Measurements from ENCODE around the gene GJB5. TPM values are rescaled to one million over a fixed set of nuclear protein-coding genes. Genes with fewer than 3 reads are reported as not detected.

Gene GJB5
- total and polyA plus RNA-seq, 10 of the 15 experiments (the other 5 are each of a cell fraction or from before 2014, with no cell fraction given) = not detected

- BruUV-seq (replicated peaks) = no TSS peak
- Histone ChIP-seq H3K9me3 (replicated peaks; ENCODE audit: control insufficient read depth, insufficient read depth, low read length) (no peaks in the 10 kb centered on the region; the same call in 2 of the 3 replicates), H3K36me3 (ENCODE audit: control insufficient read depth in 2 of 2, insufficient read depth in 2 of 2, low read length in 1 of 2) (no peaks in the 10 kb centered on the region), H3K79me2 (ENCODE audit: control insufficient read depth, insufficient read depth, low read length) (no peaks in the 10 kb centered on the region), H3K4me3 (no peak within 1 kb of the TSS), H3K4me2 (ENCODE audit: control insufficient read depth, insufficient read depth) (no peak within 1 kb of the TSS; the same call in 1 of the 2 replicates), H3K4me1 (ENCODE audit: control insufficient read depth, insufficient read depth, low read length) (peaks cover 19% of the 10 kb centered on the region), H3K9ac (ENCODE audit: control insufficient read depth, insufficient read depth, low read length) (no peak within 1 kb of the TSS), H2AFZ (ENCODE audit: control insufficient read depth, low read depth, low read length) (no peak within 1 kb of the TSS), H4K20me1 (ENCODE audit: control insufficient read depth, insufficient read depth) (no peaks in the 10 kb centered on the region), H3K27ac (ENCODE audit: control insufficient read depth, insufficient read depth) (no peak within 1 kb of the TSS), H3K27me3 (replicated peaks in 1 of 2; ENCODE audit: control insufficient read depth in 2 of 2, insufficient read depth in 2 of 2, low read length in 1 of 2) (no peaks in the 10 kb centered on the region)
- CTCF ChIA-PET = interaction anchor here (0.5 kb wide), 1 partner anchor 61 kb away, joined by 3 read pairs; no protein-coding TSS in a partner anchor
- FAIRE-seq (no peak), DNase-seq (ENCODE audit: low read depth, low spot score) (no peak), ATAC-seq (no peak)
- RAD21 ChIA-PET (ENCODE audit: unreplicated experiment) = no interaction called here
- POLR2A ChIA-PET = no interaction called here
- SMC1A ChIA-PET (ENCODE audit: uncharacterized antibody, unreplicated experiment) = interaction anchor here (0.6 kb wide), 1 partner anchor 21 kb away, joined by 3 read pairs; no protein-coding TSS in a partner anchor
- no peak for TF ChIP-seq EGR1 (IDR thresholded peaks at IDR 0.05; ENCODE audit: borderline replicate concordance in 1 of 2, low read depth in 2 of 2, low read length in 2 of 2)
- intact Hi-C loops (cut with micrococcal nuclease; ENCODE audit: unreplicated experiment) (no loop called here), in situ Hi-C loops (cut with MboI) (no loop called here)
- 31% methylated on average over 37 of the region's 45 CpGs for WGBS (ENCODE audit: insufficient coverage, insufficient replicate concordance, low lambda C conversion rate, missing lambda C conversion rate)
These were observed 38.3 kb downstream of the GJB5 start, which contains the start of gene GJA4 for GRCh38 chr1:34792868-34793727. GJA4 (plus strand) TSS chr1:34792999; CDS start chr1:34794214, 1,215 bp downstream.

GRCh38 chr1:34794001-34794789 is 39.3 kb downstream of the GJB5 start:
- in situ Hi-C loops (cut with MboI) = no loop called here
- ChIA-PET SMC1A (ENCODE audit: uncharacterized antibody, unreplicated experiment) (no interaction called here), POLR2A (no interaction called here), CTCF (no interaction called here), RAD21 (ENCODE audit: unreplicated experiment) (no interaction called here)
- no peak overlapping the region for H3K4me3 ChIP-seq
- FAIRE-seq (no peak), ATAC-seq (no peak), DNase-seq (ENCODE audit: low read depth, low spot score) (no peak)
- no TSS peak for BruUV-seq (replicated peaks)
- peaks cover 19% of the 10 kb centered on the region for H3K4me1 ChIP-seq (ENCODE audit: control insufficient read depth, insufficient read depth, low read length)
- intact Hi-C loops (cut with micrococcal nuclease; ENCODE audit: unreplicated experiment) = no loop called here
- H2AFZ ChIP-seq (ENCODE audit: control insufficient read depth, low read depth, low read length) = no peak overlapping the region
- H3K9me3 ChIP-seq (replicated peaks; ENCODE audit: control insufficient read depth, insufficient read depth, low read length) = no peaks in the 10 kb centered on the region; the same call in 2 of the 3 replicates
- H3K4me2 ChIP-seq (ENCODE audit: control insufficient read depth, insufficient read depth) = no peak overlapping the region
- WGBS (ENCODE audit: insufficient coverage, insufficient replicate concordance, low lambda C conversion rate, missing lambda C conversion rate) = 63% methylated on average over 40 of the region's 40 CpGs
- no peak overlapping the region for H3K27ac ChIP-seq (ENCODE audit: control insufficient read depth, insufficient read depth)
- no peaks in the 10 kb centered on the region for H4K20me1 ChIP-seq (ENCODE audit: control insufficient read depth, insufficient read depth)
- no peak overlapping the region for H3K9ac ChIP-seq (ENCODE audit: control insufficient read depth, insufficient read depth, low read length)
- no peaks in the 10 kb centered on the region for H3K79me2 ChIP-seq (ENCODE audit: control insufficient read depth, insufficient read depth, low read length)
- H3K36me3 ChIP-seq (ENCODE audit: control insufficient read depth in 2 of 2, insufficient read depth in 2 of 2, low read length in 1 of 2) = no peaks in the 10 kb centered on the region
- no peaks in the 10 kb centered on the region for H3K27me3 ChIP-seq (replicated peaks in 1 of 2; ENCODE audit: control insufficient read depth in 2 of 2, insufficient read depth in 2 of 2, low read length in 1 of 2)
- TF ChIP-seq CBX3 (IDR thresholded peaks at IDR 0.05; ENCODE audit: borderline replicate concordance, low read depth) = no peak
- TF ChIP-seq BRCA1 (IDR thresholded peaks at IDR 0.05; ENCODE audit: low read depth, low read length) = no peak
- no peak for TF ChIP-seq CEBPZ (IDR thresholded peaks at IDR 0.05; ENCODE audit: low read depth, low read length)
- TF ChIP-seq IRF3 (IDR thresholded peaks at IDR 0.05) = no peak

Measured in GM12878 (cell line).